B cell (primary cell): ENCODE measurements around the gene ATP12A. TPM values are rescaled to one million over a fixed set of nuclear protein-coding genes. Genes with fewer than 3 reads are reported as not detected.

Source experiments
- ATAC-seq: fragments of 200-7000 bp; cut with Tn5 transposase; one replicate; pipeline ENCODE4 v1.10.0; 2021; ENCODE audit warnings: low read depth, mild to moderate bottlenecking, moderate number of reproducible peaks, moderate library complexity
- CTCF ChIA-PET: fragments of 350-600 bp; sonication (Branson Sonifier 250); formaldehyde crosslinking; loops from one replicate; lab custom pipeline; 2021; ENCODE audit warnings: antibody characterized with exemption, inconsistent platforms; lab: Charles Lee
- POLR2A ChIA-PET: fragments of 350-600 bp; sonication (Branson Sonifier 250); formaldehyde crosslinking; loops from one replicate; lab custom pipeline; 2021; ENCODE audit warnings: antibody characterized with exemption; lab: Charles Lee
- DNase-seq: peaks from one replicate; pipeline ENCODE4 v3.0.0; 2013
- H2AFZ ChIP-seq: 2 replicates; pipeline ENCODE4 v1.6.1; 2012; ENCODE audit warnings: mild to moderate bottlenecking, low read depth, low read length; ENCODE audit not compliant: insufficient read depth, poor library complexity, severe bottlenecking
- H3K27ac ChIP-seq, 2 donors: 1 replicate in 1 of 2; 2 replicates in 1 of 2; pipeline ENCODE4 v1.5.1; 2012 to 2013; ENCODE audit warnings: low read length in 2 of 2, mild to moderate bottlenecking in 2 of 2, moderate library complexity in 1 of 2
- H3K27me3 ChIP-seq, 4 experiments: fragments of 200-600 bp in 1 of 4; sonication (generic) in 1 of 4; replicated peaks in 1 of 4; 1 replicate in 2 of 4; 2 replicates in 2 of 4; pipeline versions ENCODE4 v1.6.1 to v1.7.0; 2013 to 2016; ENCODE audit warnings: low read length in 3 of 4, mild to moderate bottlenecking in 2 of 4, mixed read lengths in 1 of 4, moderate library complexity in 1 of 4; ENCODE audit not compliant: insufficient read depth in 4 of 4, control insufficient read depth in 3 of 4; ENCODE audit errors: control extremely low read depth in 1 of 4
- H3K36me3 ChIP-seq, 2 experiments: replicated peaks in 1 of 2; 1 replicate in 1 of 2; 2 replicates in 1 of 2; pipeline versions ENCODE4 v1.6.1 to v1.7.1; 2013; ENCODE audit warnings: low read length in 1 of 2; ENCODE audit not compliant: insufficient read depth in 2 of 2, control insufficient read depth in 1 of 2; ENCODE audit errors: control extremely low read depth in 1 of 2, extremely low read depth in 1 of 2
- H3K4me1 ChIP-seq, 2 donors: fragments of 200-600 bp in 1 of 2; sonication (generic) in 1 of 2; 1 replicate in 1 of 2; 2 replicates in 1 of 2; pipeline versions ENCODE4 v1.5.1 to v1.6.1; 2013 to 2017; ENCODE audit warnings: low read length in 2 of 2; ENCODE audit not compliant: control insufficient read depth in 2 of 2, insufficient read depth in 2 of 2
- H3K4me2 ChIP-seq: replicated peaks from 2 replicates; pipeline ENCODE3; 2012; ENCODE audit warnings: mild to moderate bottlenecking, low read depth, low read length; ENCODE audit not compliant: poor library complexity, severe bottlenecking
- H3K4me3 ChIP-seq, 5 experiments: fragments of 200-600 bp in 1 of 5; sonication (generic) in 1 of 5; 1 replicate in 3 of 5; 2 replicates in 2 of 5; pipeline versions ENCODE4 v1.5.1 to v1.7.0; 2011 to 2016; ENCODE audit warnings: low read length in 4 of 5, mild to moderate bottlenecking in 4 of 5, low read depth in 2 of 5, control low read depth in 1 of 5, moderate library complexity in 1 of 5; ENCODE audit not compliant: insufficient read depth in 1 of 5; ENCODE audit errors: control extremely low read depth in 1 of 5, extremely low read depth in 1 of 5
- H3K79me2 ChIP-seq: fragments of 200-600 bp; sonication (generic); one replicate; pipeline ENCODE4 v1.6.0; 2016; ENCODE audit warnings: low read length; ENCODE audit not compliant: control insufficient read depth, insufficient read depth
- H3K9ac ChIP-seq: fragments of 200-600 bp; sonication (generic); 2 replicates; pipeline ENCODE4 v1.6.1; 2017; ENCODE audit warnings: mild to moderate bottlenecking, low read length, moderate library complexity
- H3K9me3 ChIP-seq, 3 donors: one replicate each; pipeline versions ENCODE4 v1.6.1 to v1.7.1; 2013; ENCODE audit warnings: low read length in 2 of 3; ENCODE audit not compliant: control insufficient read depth in 2 of 3, insufficient read depth in 1 of 3; ENCODE audit errors: control extremely low read depth in 1 of 3
- H4K20me1 ChIP-seq: 2 replicates; pipeline ENCODE4 v1.6.0; 2012; ENCODE audit warnings: mild to moderate bottlenecking, low read length; ENCODE audit not compliant: insufficient read depth, control insufficient read depth, poor library complexity, severe bottlenecking
- H3K27ac Mint-ChIP-seq: one replicate; pipeline ENCODE4 v1.8.0; 2021; ENCODE audit warnings: mixed read lengths
- H3K27me3 Mint-ChIP-seq: one replicate; pipeline ENCODE4 v1.8.0; 2021; ENCODE audit warnings: mixed read lengths
- H3K4me1 Mint-ChIP-seq: one replicate; pipeline ENCODE4 v1.8.0; 2021; ENCODE audit warnings: mixed read lengths
- H3K4me3 Mint-ChIP-seq: one replicate; pipeline ENCODE4 v1.8.0; 2021; ENCODE audit warnings: mixed read lengths
- H3K9me3 Mint-ChIP-seq: one replicate; pipeline ENCODE4 v1.8.0; 2022; ENCODE audit warnings: mixed read lengths; ENCODE audit not compliant: insufficient read depth
- EZH2 ChIP-seq: IDR thresholded peaks from 2 replicates; pipeline ENCODE4 v1.6.1; 2012; ENCODE audit warnings: borderline replicate concordance, low read depth, mild to moderate bottlenecking, moderate library complexity, low read length; ENCODE audit not compliant: insufficient read depth, poor library complexity, severe bottlenecking
- WGBS: methylation state at CpG from one replicate; pipeline ENCODE4 v1.1.5; 2013; ENCODE audit warnings: missing lambda C conversion rate; ENCODE audit not compliant: insufficient coverage; 5-methylcytosine and 5-hydroxymethylcytosine counted together
- intact Hi-C: fragments of 100-400 bp; cut with micrococcal nuclease; formaldehyde crosslinking; loops from one replicate; pipeline ENCODE4 v1.10.0; 2022
- polyA plus RNA-seq: library from polyadenylated mRNA; depleted of rRNA; stranded (reverse); fragments of >200 nt; gene quantifications from 2 replicates; pipeline ENCODE4 v1.2.3, GENCODE V29; 2012
- total RNA-seq, 2 donors: library from RNA; stranded (reverse); fragments of 120-200 nt in 1 of 2; gene quantifications; 1 replicate in 1 of 2; 2 replicates in 1 of 2; pipeline versions ENCODE4 v1.2.3 to v1.2.4, GENCODE V29; 2013 to 2022
- TF ChIP-seq, protein P1 (sequence below): fragments of 200-600 bp; IDR thresholded peaks from one replicate; pipeline ENCODE4 v1.8.0; 2022; ENCODE audit warnings: antibody characterized with exemption, mild to moderate bottlenecking

The ATP12A gene
- total and polyA plus RNA-seq, 2 donors (not counting 1 experiment from before 2014, with no cell fraction given), result not detected

DNA sequence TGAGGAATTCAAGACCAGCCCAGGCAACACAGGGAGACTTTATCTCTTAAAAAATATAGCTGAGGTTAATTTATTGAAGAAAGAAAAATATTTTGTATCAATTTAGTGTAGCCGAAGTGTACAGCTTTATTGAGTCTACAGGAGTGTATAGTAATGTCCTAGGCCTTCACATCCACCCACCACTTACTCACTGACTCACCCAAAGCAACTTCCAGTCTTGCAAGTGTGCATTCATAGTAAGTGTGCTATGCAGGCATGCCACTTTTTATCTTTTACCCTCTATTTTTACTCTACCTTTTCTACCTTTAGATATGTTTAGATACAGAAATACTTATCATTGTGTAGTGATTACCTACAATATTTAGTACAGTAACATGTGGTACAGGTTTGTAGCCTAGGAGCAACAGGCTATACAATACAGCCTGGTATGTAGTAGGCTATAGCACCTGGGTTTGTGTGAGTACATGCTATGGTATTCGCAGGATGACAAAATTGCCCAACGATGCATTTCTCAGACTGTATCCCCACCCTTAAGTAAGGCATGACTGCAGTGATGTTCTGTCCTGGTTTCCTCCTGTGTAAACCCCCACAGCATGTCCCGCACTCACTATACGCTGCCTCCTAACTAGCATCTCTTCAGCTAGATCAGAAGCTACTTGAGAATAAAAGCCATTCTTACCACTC, 15.3 kb upstream of the ATP12A start:
- peaks cover 26% of the 10 kb centered on the region for H3K27me3 Mint-ChIP-seq
- H3K4me1 Mint-ChIP-seq, result peaks cover 5% of the 10 kb centered on the region
- ATAC-seq (no peak), DNase-seq (no peak)
- Histone ChIP-seq H3K4me2 (no peak overlapping the region), H3K79me2 (no peaks in the 10 kb centered on the region), H3K9me3 (no peaks in the 10 kb centered on the region), H3K9ac (no peak overlapping the region), H3K36me3 (no peaks in the 10 kb centered on the region), H3K27me3 (peaks cover 0 to 6% (median 2%) of the 10 kb centered on the region in 4 experiments), H4K20me1 (no peaks in the 10 kb centered on the region), H3K4me3 (no peak overlapping the region), H3K27ac (no peak overlapping the region), H3K4me1 (no peaks in the 10 kb centered on the region), H2AFZ (no peak overlapping the region)
- H3K27ac Mint-ChIP-seq, result no peak overlapping the region
- intact Hi-C loops, result no loop called here
- POLR2A ChIA-PET, result no interaction called here
- WGBS, result 81% methylated on average over 4 of the region's 5 CpGs
- H3K9me3 Mint-ChIP-seq, result peaks cover 3% of the 10 kb centered on the region
- H3K4me3 Mint-ChIP-seq, result no peak overlapping the region
- CTCF ChIA-PET, result interaction anchor here (2.0 kb wide), 1 partner anchor 18 kb away, joined by 5 read pairs; no protein-coding TSS in a partner anchor
- TF ChIP-seq, protein P1, sequence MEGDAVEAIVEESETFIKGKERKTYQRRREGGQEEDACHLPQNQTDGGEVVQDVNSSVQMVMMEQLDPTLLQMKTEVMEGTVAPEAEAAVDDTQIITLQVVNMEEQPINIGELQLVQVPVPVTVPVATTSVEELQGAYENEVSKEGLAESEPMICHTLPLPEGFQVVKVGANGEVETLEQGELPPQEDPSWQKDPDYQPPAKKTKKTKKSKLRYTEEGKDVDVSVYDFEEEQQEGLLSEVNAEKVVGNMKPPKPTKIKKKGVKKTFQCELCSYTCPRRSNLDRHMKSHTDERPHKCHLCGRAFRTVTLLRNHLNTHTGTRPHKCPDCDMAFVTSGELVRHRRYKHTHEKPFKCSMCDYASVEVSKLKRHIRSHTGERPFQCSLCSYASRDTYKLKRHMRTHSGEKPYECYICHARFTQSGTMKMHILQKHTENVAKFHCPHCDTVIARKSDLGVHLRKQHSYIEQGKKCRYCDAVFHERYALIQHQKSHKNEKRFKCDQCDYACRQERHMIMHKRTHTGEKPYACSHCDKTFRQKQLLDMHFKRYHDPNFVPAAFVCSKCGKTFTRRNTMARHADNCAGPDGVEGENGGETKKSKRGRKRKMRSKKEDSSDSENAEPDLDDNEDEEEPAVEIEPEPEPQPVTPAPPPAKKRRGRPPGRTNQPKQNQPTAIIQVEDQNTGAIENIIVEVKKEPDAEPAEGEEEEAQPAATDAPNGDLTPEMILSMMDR, result no peak
- no peak for TF ChIP-seq EZH2

DNA sequence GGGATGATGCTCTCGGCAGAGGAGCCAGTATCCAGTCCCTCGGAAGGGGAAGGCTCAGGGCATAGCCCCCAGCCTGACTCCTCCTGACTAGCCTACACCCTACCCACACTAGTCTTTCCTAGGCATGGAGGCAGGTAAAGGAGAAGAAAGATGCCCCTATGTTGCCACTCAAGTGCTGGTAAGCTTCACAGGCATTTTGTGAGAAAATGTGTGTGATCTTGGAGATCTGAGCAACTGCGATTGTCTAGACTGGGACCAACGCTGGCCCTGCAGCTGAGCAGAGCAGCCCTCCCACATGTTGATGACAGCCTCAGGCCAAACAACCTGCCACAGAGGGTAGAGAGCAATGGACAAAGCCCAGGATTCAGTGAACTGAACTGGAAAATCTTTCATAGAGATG, 11.7 kb upstream of the ATP12A start:
- Histone ChIP-seq H4K20me1 (no peaks in the 10 kb centered on the region), H2AFZ (no peak overlapping the region), H3K36me3 (no peaks in the 10 kb centered on the region), H3K9me3 (no peaks in the 10 kb centered on the region), H3K4me2 (no peak overlapping the region), H3K4me1 (peaks cover 5 to 9% of the 10 kb centered on the region in 2 donors), H3K79me2 (no peaks in the 10 kb centered on the region), H3K27me3 (peaks cover 0 to 6% (median 2%) of the 10 kb centered on the region in 4 experiments), H3K4me3 (no peak overlapping the region), H3K9ac (no peak overlapping the region), H3K27ac (no peak overlapping the region)
- no peaks in the 10 kb centered on the region for H3K9me3 Mint-ChIP-seq
- intact Hi-C loops, result no loop called here
- peaks cover 8% of the 10 kb centered on the region for H3K4me1 Mint-ChIP-seq
- CTCF ChIA-PET, result no interaction called here
- POLR2A ChIA-PET, result no interaction called here
- H3K27ac Mint-ChIP-seq, result no peak overlapping the region
- no peak for TF ChIP-seq EZH2
- TF ChIP-seq, protein P1, result no peak
- H3K4me3 Mint-ChIP-seq, result no peak overlapping the region
- peaks cover 34% of the 10 kb centered on the region for H3K27me3 Mint-ChIP-seq
- ATAC-seq (no peak), DNase-seq (no peak)
- 97% methylated on average over 3 of the region's 4 CpGs for WGBS
